ENCODE measurements around the gene PRUNE1. TPM values are rescaled to one million over a fixed set of nuclear protein-coding genes. Genes with fewer than 3 reads are reported as not detected.

PRUNE1 gene
- polyA plus RNA-seq, 4 donors: 15.1 to 31.6 (median 15.6) TPM

DNA sequence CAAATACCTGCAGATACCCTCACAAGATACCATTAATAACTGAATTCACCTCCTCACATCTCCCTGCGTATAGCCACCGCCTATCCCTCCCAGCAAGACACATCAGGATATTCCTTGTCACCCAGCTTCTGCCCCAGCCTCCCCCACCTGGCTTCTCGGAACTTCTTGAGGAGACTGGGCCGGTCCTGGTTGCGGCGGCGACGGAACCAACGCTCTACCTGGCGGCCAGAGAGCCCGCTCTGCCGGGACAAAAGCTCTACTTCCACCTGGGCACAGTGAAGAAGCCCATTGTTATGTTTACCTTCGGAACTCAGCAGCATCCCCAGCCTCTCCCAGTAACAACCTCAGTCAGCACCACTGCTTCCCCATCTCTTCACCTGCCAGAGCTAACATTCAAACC, 40.3 kb upstream of the PRUNE1 start:
- Histone ChIP-seq H3K36me3 (ENCODE audit: control insufficient read depth in 3 of 3, insufficient read depth in 2 of 3, low read depth in 1 of 3, low read length in 3 of 3) (peaks cover 15 to 86% (median 38%) of the 10 kb centered on the region in 3 donors), H3K4me3 (ENCODE audit: low read depth in 1 of 3, low read length in 3 of 3) (no peak overlapping the region), H3K4me1 (ENCODE audit: control insufficient read depth in 3 of 3, insufficient read depth in 2 of 3, low read depth in 1 of 3, low read length in 2 of 3) (peaks cover 0 to 34% (median 2%) of the 10 kb centered on the region in 3 donors), H3K9me3 (ENCODE audit: control insufficient read depth in 2 of 2, insufficient read depth in 1 of 2, low read depth in 1 of 2, low read length in 1 of 2) (no peaks in the 10 kb centered on the region), H3K27ac (ENCODE audit: low read depth in 1 of 3, low read length in 2 of 3) (no peak overlapping the region), H3K27me3 (ENCODE audit: control insufficient read depth in 3 of 3, insufficient read depth in 3 of 3, low read length in 3 of 3) (no peaks in the 10 kb centered on the region)
- WGBS, 3 donors: 95 to 98% (median 98%) methylated on average over 13 of the region's 13 CpGs
- DNase-seq (no peak), FAIRE-seq (no peak)

DNA sequence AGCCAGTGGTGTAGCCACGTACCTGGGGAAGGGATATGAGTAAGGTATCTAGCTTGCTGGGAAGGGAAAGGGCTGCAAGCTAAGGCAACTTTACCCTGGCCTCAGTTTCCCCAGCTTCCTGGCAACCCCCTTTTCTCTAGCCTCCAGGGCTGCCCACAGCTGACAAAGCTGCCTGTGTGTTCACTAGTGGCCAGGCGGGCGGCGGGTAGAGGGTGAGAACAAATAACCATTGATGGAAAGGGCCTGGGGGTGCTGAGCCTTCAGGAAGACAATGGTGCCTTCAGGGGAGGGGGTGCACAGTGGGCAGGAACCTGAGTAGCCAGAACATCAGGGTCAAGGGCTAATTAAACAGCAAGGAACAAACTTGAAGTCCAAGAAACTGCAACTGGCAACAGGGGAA, 39.8 kb upstream of the PRUNE1 start:
- FAIRE-seq (no peak), DNase-seq (no peak)
- peaks cover 0 to 37% (median 2%) of the 10 kb centered on the region in 3 donors for H3K4me1 ChIP-seq (ENCODE audit: control insufficient read depth in 3 of 3, insufficient read depth in 2 of 3, low read depth in 1 of 3, low read length in 2 of 3)
- no peak overlapping the region for H3K4me3 ChIP-seq (ENCODE audit: low read depth in 1 of 3, low read length in 3 of 3)
- WGBS, 3 donors: 95% methylated on average over 4 of the region's 4 CpGs
- H3K36me3 ChIP-seq (ENCODE audit: control insufficient read depth in 3 of 3, insufficient read depth in 2 of 3, low read depth in 1 of 3, low read length in 3 of 3): peaks cover 14 to 82% (median 35%) of the 10 kb centered on the region in 3 donors
- no peaks in the 10 kb centered on the region for H3K9me3 ChIP-seq (ENCODE audit: control insufficient read depth in 2 of 2, insufficient read depth in 1 of 2, low read depth in 1 of 2, low read length in 1 of 2)
- no peaks in the 10 kb centered on the region for H3K27me3 ChIP-seq (ENCODE audit: control insufficient read depth in 3 of 3, insufficient read depth in 3 of 3, low read length in 3 of 3)
- H3K27ac ChIP-seq (ENCODE audit: low read depth in 1 of 3, low read length in 2 of 3): no peak overlapping the region

DNA sequence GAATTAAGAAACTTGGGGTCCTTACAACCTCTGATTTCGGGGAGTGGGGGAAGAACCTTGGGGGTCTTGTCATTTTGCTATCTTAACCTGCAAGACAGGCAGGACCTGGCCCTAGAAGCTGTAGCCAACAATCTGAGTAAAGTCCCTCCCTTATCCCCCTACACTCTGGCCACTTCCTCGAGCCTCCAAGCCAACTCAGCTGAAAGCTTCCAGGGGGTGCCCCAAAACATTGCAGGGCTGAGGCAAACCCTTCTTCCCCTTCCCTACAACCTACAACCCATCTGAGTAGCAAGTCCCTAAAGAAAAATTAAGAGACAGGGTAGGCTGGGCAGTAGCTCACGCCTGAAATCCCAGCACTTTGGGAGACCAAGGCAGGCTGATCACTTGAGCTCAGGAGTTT, 38.6 kb upstream of the PRUNE1 start:
- no peak overlapping the region for H3K4me3 ChIP-seq (ENCODE audit: low read depth in 1 of 3, low read length in 3 of 3)
- no peak overlapping the region for H3K27ac ChIP-seq (ENCODE audit: low read depth in 1 of 3, low read length in 2 of 3)
- DNase-seq: no peak
- 72 to 78% (median 77%) methylated on average over 3 of the region's 3 CpGs for whole genome bisulfite sequencing, 3 donors
- no peaks in the 10 kb centered on the region for H3K9me3 ChIP-seq (ENCODE audit: control insufficient read depth in 2 of 2, insufficient read depth in 1 of 2, low read depth in 1 of 2, low read length in 1 of 2)
- peaks cover 8 to 72% (median 31%) of the 10 kb centered on the region in 3 donors for H3K36me3 ChIP-seq (ENCODE audit: control insufficient read depth in 3 of 3, insufficient read depth in 2 of 3, low read depth in 1 of 3, low read length in 3 of 3)
- FAIRE-seq: no peak
- no peaks in the 10 kb centered on the region for H3K27me3 ChIP-seq (ENCODE audit: control insufficient read depth in 3 of 3, insufficient read depth in 3 of 3, low read length in 3 of 3)
- H3K4me1 ChIP-seq (ENCODE audit: control insufficient read depth in 3 of 3, insufficient read depth in 2 of 3, low read depth in 1 of 3, low read length in 2 of 3): peaks cover 0 to 39% (median 2%) of the 10 kb centered on the region in 3 donors

DNA sequence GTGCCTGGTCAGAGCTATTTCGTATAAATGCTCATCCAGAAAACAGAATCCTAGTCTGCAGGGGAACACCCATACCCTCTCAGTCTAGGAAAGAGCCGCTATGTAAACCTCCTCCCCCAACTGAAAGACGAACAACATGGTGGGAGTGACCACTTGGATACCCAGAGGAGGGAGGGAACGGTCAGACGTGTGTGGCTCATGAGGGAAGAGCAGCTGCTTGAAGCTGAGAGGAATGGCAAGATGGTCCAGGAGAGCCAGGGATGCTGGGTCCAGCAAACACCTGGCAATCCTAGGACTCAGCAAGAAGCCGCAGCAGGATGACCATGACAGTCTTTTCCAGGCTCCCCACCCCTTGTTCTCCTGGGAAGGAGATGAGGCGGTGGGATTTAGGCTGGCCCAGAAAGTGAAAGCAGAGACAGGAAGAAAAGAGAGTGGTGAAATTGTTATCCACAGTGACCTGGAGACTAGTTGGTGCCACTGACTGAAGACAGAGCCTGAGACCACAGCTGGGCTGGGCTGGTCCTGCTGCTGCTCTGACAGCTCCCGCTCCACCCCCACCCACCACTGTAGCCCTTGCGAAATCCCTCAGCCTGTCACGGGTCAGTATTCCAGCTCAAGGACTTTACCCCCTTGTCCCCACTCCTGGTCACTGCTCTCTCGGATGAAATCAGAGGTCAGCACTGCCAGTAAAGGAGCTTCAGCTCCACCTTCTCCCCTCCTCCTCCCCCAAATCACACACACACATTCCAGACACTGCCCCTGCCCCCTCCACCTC, 37.3 kb upstream of the PRUNE1 start:
- H3K4me3 ChIP-seq (ENCODE audit: low read depth in 1 of 3, low read length in 3 of 3): peak overlapping the region in 2 of 3 donors; percentile 33 to 97
- no peaks in the 10 kb centered on the region for H3K9me3 ChIP-seq (ENCODE audit: control insufficient read depth in 2 of 2, insufficient read depth in 1 of 2, low read depth in 1 of 2, low read length in 1 of 2)
- 46 to 54% (median 53%) methylated on average over 11 of the region's 11 CpGs for WGBS, 3 donors
- no peaks in the 10 kb centered on the region for H3K27me3 ChIP-seq (ENCODE audit: control insufficient read depth in 3 of 3, insufficient read depth in 3 of 3, low read length in 3 of 3)
- H3K4me1 ChIP-seq (ENCODE audit: control insufficient read depth in 3 of 3, insufficient read depth in 2 of 3, low read depth in 1 of 3, low read length in 2 of 3): peaks cover 0 to 44% (median 2%) of the 10 kb centered on the region in 3 donors
- DNase-seq (peak; percentile 90 to 91), FAIRE-seq (no peak)
- peaks cover 8 to 61% (median 25%) of the 10 kb centered on the region in 3 donors for H3K36me3 ChIP-seq (ENCODE audit: control insufficient read depth in 3 of 3, insufficient read depth in 2 of 3, low read depth in 1 of 3, low read length in 3 of 3)
- peak overlapping the region; percentile 14 to 90 (median 48) for H3K27ac ChIP-seq (ENCODE audit: low read depth in 1 of 3, low read length in 2 of 3)

DNA sequence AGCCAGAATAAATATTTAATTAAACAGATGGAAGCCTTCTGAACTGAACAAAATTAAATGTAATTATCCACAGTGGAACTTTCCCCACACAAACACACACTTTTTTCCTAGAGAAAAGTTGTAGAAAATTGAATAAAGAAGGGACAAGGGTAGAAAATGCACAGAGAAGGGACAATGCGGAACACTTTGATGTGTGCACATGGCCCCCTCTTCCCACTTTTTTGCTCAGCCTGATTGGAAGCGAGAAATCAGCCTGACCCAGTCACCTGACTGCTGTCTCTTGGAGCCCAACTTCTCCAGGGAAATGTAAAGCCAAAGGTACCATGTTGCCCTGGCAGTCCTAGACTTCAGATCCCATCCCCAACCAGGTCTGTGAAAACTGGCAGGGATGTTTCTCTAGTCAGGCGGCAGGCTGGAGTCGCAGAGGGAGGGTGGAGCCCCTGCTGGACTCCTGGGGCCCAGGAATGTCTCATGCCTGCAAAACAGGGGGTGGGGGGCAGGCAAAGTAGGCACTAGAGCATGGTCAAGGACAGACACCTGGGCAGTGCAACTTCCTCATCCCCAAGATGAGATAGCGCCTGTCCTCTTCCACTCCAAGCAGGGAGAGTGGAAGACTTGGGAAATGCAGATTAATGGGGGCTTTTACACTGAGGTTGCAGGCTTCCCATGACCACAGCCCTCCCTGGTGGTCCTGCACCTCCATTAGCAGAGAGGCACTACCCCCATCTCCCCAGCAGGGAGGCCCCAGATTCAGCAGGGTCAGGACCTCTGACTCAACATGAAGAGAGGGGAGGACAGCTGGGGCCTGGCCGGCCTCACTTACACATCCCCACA, 36.4 kb upstream of the PRUNE1 start:
- peak; percentile 20 to 64 for DNase-seq
- Histone ChIP-seq H3K4me3 (ENCODE audit: low read depth in 1 of 3, low read length in 3 of 3) (peak overlapping the region in 2 of 3 donors; percentile 97 to 99), H3K27ac (ENCODE audit: low read depth in 1 of 3, low read length in 2 of 3) (peak overlapping the region; percentile 89 to 92 (median 90)), H3K9me3 (ENCODE audit: control insufficient read depth in 2 of 2, insufficient read depth in 1 of 2, low read depth in 1 of 2, low read length in 1 of 2) (no peaks in the 10 kb centered on the region), H3K27me3 (ENCODE audit: control insufficient read depth in 3 of 3, insufficient read depth in 3 of 3, low read length in 3 of 3) (no peaks in the 10 kb centered on the region), H3K36me3 (ENCODE audit: control insufficient read depth in 3 of 3, insufficient read depth in 2 of 3, low read depth in 1 of 3, low read length in 3 of 3) (peaks cover 8 to 52% (median 17%) of the 10 kb centered on the region in 3 donors), H3K4me1 (ENCODE audit: control insufficient read depth in 3 of 3, insufficient read depth in 2 of 3, low read depth in 1 of 3, low read length in 2 of 3) (peaks cover 0 to 52% (median 4%) of the 10 kb centered on the region in 3 donors)
- WGBS, 3 donors: 73 to 81% (median 76%) methylated on average over 6 of the region's 6 CpGs
- no peak for FAIRE-seq

DNA sequence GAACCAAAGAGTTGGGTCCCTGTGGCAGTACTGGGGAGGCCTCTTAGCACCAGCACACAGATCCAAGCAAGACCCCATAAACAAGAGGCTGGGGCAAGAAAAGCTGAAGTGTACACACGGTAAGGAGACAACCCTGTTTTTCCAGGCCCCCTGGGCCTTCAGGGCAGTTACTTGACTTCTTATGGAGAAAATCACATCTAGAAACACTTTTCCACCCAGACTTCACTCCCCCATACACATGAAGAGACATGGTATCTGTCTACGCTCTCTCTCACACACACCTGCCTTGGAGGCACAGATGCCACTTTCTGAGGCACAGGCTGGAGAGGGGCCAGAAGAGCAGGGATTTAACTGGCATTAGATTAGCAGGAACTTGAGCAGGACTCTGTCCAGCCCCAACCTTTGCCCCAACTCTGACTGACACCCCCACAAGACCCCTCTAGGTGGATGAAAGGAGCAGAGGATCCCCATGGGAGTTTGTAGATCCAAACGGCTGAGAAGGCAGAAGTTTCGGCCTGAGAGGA, 35.8 kb upstream of the PRUNE1 start:
- FAIRE-seq (no peak), DNase-seq (peak in 1 of 2 donors; percentile 37)
- Histone ChIP-seq H3K36me3 (ENCODE audit: control insufficient read depth in 3 of 3, insufficient read depth in 2 of 3, low read depth in 1 of 3, low read length in 3 of 3) (peaks cover 8 to 46% (median 14%) of the 10 kb centered on the region in 3 donors), H3K27me3 (ENCODE audit: control insufficient read depth in 3 of 3, insufficient read depth in 3 of 3, low read length in 3 of 3) (no peaks in the 10 kb centered on the region), H3K27ac (ENCODE audit: low read depth in 1 of 3, low read length in 2 of 3) (peak overlapping the region; percentile 89 to 92 (median 90)), H3K9me3 (ENCODE audit: control insufficient read depth in 2 of 2, insufficient read depth in 1 of 2, low read depth in 1 of 2, low read length in 1 of 2) (no peaks in the 10 kb centered on the region), H3K4me1 (ENCODE audit: control insufficient read depth in 3 of 3, insufficient read depth in 2 of 3, low read depth in 1 of 3, low read length in 2 of 3) (peaks cover 0 to 59% (median 4%) of the 10 kb centered on the region in 3 donors), H3K4me3 (ENCODE audit: low read depth in 1 of 3, low read length in 3 of 3) (peak overlapping the region in 2 of 3 donors; percentile 97 to 99)
- 44 to 56% (median 51%) methylated on average over 4 of the region's 4 CpGs for WGBS, 3 donors

DNA sequence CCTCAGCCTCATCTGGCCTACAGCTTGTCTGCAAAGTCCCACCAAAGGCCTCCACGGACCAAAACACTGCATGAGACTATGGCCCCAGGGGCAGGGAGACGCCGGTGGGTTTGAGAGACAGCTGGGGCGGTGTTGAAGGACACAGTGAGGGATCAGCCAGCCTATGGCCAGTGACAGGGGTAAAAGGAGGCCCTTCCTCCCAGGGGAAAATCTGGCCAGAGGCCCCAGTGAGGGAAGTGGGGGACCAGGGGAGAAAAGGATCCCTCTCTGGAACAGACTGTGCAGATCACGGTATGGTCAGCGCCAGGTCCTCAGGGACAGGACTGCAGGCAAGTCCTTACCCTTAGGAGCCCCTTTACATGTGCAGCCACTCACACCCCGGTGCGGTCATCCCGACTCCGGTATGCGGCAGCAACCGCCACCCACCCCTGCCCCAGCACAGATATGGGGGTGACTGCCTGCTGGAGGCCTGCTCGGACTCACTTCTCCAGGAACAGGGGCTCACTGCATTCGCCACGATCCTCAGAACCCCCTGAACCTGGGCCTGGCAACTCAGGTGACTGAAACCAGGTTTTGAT, 34.9 kb upstream of the PRUNE1 start:
- 8 to 18% (median 16%) methylated on average over 14 to 15 of the region's 15 CpGs for WGBS, 3 donors
- Histone ChIP-seq H3K9me3 (ENCODE audit: control insufficient read depth in 2 of 2, insufficient read depth in 1 of 2, low read depth in 1 of 2, low read length in 1 of 2) (no peaks in the 10 kb centered on the region), H3K4me3 (ENCODE audit: low read depth in 1 of 3, low read length in 3 of 3) (peak overlapping the region; percentile 88 to 99 (median 97)), H3K4me1 (ENCODE audit: control insufficient read depth in 3 of 3, insufficient read depth in 2 of 3, low read depth in 1 of 3, low read length in 2 of 3) (peaks cover 0 to 63% (median 4%) of the 10 kb centered on the region in 3 donors), H3K27ac (ENCODE audit: low read depth in 1 of 3, low read length in 2 of 3) (peak overlapping the region; percentile 89 to 92 (median 90)), H3K27me3 (ENCODE audit: control insufficient read depth in 3 of 3, insufficient read depth in 3 of 3, low read length in 3 of 3) (no peaks in the 10 kb centered on the region), H3K36me3 (ENCODE audit: control insufficient read depth in 3 of 3, insufficient read depth in 2 of 3, low read depth in 1 of 3, low read length in 3 of 3) (peaks cover 3 to 37% (median 6%) of the 10 kb centered on the region in 3 donors)
- FAIRE-seq (no peak), DNase-seq (no peak)

Measured in small intestine (tissue), 7 donors.